ENCODE results near the gene GRAMD1A.
"Not testable (repeated sequence)": the region's sequence is repeated elsewhere in the genome, so short reads cannot be mapped to it uniquely, and the experiment has no call there.

GRAMD1A gene

DNA sequence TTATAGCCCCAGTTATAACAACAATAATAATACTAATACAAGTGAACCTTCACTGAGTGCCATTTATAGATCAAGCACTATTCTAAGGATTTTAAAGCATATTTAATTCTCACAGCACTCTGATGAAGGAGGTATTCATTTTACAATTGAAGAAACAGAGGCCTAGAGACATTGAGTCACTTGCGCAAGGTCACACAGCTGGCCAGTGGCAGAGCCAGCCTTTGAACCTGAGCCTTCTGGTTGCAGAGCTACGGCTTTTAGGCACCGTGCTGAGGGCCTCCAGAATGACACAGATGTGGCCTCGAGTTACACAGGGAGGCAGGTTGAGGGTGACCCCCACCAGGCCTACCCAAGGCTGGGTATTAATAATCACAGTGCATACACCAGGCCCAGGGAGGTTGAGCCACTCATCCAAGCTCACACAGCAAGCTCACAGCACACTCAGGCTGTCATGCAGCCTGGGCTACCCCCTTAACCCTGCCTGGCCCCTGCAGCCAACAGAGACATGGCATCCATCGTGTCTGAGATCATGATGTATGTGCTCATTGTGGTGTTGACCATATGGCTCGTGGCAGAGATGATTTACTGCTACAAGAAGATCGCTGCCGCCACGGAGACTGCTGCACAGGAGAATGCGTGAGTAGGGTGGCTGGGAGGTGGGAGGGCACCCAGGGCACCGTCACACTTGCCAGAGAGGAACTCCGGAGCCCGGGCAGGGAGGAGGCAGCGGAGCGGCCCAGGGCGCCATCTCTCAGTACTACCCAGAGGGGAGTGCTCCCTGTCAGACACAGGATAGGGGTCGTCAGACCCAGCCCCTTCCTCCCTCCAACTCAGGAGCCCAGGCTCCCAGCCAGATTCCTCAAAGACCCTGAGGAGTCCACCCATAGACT, 38.7 kb downstream of the GRAMD1A start:
- no peak for DNase-seq (ENCODE audit: low spot score)

DNA sequence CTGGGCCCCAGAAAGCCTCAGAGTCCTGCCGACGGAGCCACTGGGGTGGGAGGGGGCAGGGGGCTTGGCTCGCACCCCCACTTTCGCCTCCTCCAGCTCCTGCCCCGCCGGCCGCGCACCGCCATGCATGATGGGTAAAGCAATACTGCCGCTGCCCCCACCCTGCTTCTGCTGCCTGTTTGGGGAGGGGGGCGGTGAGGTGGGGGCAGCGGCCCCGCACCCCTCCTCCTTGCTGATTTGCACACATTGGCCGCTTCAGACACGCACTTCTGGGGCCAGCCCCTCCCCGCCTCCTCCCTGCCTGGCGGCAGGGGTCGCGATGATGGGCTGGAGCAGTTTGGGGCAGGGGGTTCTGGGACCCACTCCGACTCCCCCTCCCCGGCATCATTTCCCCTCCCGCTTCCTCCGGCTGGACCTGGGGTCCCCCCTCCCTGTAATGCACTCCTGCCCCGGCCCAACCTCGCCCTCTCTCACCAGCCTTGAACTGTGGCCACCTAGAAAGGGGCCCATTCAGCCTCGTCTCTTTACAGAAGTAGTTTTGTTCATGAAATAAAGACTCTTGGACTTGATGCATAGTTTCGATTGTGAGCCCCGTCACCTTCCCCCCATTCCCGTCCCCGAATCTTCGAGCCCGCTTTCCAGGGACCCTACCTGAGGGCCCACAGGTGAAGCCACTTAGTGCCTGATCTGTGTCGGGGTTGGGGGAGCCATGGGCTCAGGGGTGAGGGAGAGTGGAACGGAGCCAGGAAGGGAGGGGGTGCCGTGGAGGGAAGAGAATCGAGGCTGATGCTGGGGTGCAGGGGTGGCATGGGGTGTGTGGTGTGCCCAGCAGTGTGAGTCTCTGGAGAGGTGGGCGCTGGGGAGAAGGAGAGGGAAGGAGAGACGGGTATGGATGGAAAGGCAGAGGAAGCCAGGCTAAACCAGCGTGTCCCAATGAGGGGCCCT, 40.0 kb downstream of the GRAMD1A start:
- no peak for DNase-seq (ENCODE audit: low spot score)

DNA sequence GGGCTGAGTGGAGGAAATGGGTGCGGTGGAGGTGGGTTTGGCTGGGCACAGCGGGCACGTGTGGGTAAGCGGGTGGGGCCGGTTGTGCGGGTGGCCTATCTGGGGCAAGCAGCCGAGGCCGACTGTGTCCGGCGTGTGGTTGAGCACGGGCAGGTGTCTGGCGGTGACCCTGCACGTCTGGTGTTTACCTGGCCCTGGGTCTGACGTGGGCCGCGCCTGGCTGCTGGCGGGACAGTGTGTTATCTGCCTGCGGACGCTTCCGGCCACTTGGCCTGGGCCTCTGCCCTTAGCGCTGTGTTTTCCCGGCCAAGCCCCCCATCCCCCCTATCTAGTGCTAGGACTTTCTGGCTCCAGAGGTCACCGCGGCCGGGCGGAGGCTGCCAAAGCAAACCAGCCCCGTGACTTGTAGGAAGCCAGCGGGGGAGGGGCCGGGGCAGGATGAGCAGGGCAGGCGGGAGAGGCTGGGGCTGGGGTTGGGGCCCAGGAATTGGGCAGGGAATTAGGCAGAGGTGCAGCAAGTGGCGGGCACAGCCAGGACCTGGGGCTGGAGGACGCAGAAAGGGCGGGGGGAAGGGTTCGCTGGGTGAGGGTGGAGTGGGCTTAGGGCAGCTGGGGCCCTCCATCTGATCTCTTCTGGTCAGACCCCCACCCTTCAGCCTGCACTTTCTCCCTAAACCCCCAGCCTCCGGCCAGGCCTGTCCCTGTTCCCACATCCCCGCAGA, 40.9 kb downstream of the GRAMD1A start:
- peak; percentile 49 for DNase-seq (ENCODE audit: low spot score)

DNA sequence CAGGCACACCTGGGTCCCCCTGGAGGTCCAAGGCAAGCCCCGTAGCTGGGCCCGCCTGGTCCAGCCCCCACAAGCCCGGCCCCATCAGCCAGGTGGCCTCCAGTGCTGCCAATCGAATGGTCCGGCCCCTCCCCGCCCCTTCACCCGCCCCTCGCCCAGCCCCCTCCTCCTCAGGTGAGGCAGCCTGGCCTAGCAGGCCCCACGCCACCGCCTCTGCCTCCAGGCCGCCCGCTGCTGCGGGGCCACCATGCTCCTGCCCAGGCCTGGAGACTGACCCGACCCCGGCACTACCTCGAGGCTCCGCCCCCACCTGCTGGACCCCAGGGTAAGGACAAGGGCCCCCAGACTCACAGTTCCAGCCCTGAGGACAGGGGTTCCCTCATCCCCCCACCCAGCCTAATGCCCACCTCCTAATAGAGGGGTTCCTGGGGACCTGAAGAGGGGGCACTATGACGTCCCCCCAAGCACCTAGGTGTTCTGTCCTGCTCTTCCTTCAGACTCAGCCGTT, 41.5 kb downstream of the GRAMD1A start, which contains the start of gene HPN:
Gene HPN (plus strand): TSS at position 174 of the 508 bp plus-strand sequence. CDS start 786 bp downstream, outside the sequence.
- DNase-seq (ENCODE audit: low spot score), result peak; percentile 28

DNA sequence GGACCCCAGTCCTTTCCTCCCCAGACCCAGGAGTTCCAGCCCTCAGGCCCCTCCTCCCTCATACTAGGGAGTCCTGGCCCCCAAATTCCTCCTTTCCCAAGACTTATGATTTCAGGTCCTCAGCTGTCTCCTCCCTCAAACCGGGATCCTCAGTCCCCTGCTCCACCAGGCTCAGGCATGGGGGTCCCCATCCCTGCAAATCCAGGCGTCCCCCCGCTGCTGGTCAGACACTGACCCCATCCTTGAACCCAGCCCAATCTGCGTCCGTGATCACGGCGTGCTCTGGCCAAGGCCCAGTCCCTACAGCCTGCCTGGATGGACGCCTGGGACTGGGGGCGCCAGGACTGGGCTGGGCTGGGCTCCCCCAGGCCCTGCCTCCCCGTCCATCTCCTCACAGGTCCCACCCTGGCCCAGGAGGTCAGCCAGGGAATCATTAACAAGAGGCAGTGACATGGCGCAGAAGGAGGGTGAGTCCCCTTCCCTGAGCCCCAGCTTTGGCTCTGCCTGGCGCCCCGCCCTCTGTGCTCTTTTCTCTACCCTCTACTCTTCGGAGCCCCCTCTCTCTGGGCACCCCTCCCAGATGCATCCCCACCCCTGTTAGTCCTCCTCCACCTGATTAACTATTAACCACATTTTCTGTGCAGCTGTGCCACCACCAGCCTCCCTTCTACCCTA, 42.1 kb downstream of the GRAMD1A start:
- DNase-seq (ENCODE audit: low spot score), result no peak

DNA sequence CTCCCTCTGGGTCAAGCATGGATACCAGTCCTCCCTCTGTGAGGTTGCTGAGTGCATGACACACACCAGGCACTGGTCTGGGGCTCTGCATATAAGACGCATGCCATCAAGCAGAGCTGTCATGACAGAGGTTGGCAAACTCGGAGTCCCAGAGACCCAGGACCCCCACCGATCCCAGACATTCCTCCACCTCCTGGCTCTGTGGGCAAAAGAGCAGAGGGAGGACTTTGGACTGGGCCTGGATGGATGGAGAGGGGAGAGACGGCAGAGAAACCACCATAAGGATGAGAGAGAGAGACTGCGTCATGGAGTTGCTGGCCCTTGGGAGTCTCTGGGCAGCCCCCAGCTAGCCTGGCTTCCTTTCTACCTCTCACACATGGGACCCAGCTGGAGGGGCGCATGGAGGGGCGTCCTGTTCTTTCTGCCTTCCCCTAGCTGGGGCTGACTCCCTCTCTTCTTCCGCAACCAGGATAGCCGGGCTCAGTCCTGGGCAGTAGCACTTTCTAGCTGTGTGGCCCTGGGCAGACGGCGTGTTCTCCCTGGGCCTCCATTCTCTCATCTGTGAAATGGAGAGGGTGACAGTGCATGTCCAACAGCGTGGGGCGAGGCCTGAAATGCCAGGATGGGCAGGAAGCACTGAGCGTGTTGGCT, 43.0 kb downstream of the GRAMD1A start:
- no peak for DNase-seq (ENCODE audit: low spot score)

DNA sequence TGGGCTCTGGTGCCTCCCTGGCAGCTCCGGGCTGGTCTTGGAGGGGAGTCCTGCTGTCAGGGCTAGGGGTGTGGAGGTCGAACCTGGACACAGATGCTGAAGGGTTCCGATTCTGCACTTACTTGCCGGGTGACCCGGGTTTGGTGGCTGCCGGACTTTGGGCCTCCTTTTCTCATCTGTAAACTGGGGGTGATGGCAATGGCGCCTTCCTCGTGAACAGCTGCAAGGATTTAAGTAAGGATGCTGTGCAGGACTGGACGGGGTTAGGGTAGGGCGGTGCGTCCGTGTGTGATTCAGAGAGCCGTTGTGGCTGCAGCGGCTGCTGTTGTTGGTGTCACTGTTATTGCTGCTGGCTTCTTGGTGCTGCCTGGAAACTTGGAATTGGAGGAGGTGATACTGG, 43.8 kb downstream of the GRAMD1A start:
- DNase-seq (ENCODE audit: low spot score), result peak; percentile 25

DNA sequence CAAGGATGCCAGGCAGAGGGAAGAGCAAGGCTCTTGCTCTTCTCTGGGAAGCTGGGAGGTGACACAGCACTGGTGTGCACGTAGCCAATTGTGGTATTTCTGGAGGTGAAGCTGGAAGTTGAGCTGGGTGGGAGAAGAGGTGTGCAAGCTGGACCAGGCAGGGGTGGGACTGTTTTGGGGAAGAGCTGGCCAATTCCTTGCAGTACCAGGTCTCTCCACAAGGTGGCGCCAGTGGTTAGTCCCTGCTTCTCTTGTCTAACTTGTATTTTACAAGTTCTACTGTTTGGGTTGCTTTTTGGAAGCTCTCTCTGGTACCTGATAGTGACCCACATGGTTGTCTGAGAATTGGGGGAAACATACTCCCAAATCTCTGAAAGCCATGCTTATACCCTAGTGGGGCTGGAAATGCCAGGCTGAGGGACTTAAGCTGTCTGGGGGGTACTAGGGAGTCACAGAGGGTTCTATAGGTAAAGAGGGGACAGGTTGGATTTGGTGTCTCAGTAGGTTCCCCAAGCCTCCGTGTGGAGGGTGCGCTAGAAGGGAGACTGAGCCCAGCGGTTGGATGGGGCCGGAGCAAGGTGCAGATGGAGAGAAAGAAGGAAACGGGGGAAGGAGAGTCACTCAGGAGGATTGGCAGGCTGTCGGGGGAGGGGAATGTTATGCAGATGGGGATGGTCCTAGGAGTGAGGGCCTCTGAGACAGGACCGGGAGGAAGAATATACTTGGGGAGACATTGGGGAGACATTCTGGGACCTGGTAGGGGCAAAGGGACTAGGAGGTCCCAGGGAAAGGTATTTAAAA, 44.4 kb downstream of the GRAMD1A start:
- peak; percentile 56 for DNase-seq (ENCODE audit: low spot score)

DNA sequence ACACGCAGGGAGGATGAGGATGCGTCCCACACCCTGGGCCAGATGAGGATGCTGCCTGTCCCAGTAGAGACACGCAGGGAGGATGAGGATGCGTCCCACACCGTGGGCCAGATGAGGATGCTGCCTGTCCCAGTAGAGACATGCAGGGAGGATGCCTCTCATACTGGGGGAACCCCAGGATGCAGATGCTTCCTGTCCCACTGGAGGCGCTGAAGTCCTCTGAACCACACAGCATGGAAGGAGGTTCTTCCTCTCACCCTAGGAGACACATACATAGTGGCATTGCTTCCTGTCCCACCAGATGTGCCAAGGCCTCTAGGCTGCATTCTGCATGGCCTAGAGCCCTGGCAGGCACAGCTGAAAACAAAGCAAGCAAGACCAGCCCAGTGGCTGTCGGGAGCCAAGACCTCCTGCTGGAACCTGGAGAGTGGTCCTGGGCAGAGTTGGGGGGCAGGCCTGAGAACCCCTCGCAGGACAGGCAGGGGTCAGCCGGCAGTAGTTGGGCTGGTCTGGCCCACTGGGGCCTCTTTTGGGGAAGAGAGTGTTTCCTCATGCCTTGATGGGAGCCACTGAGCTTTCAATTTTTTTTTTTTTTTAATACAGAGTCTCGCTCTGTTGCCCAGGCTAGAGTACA, 45.7 kb downstream of the GRAMD1A start:
- no peak for DNase-seq (ENCODE audit: low spot score)

DNA sequence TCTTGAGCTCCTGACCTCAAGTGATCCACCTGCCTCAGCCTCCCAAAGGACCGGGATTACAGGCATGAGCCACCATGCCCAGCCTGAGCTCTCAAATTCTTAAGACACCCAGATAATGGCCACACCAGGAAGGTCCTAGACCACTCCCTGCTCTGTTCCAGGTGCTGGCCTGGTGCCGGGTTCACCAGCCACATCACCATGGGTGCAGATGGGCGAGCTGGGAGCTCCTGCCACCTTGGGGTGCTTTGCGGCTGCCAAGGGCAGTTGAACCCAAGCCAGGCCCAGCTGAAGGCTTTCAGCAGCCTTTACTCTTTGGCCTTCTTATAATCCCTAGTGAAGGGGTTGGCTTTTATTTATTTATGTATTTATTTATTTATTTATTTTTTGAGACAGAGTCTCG, 46.3 kb downstream of the GRAMD1A start:
- no peak for DNase-seq (ENCODE audit: low spot score)

DNA sequence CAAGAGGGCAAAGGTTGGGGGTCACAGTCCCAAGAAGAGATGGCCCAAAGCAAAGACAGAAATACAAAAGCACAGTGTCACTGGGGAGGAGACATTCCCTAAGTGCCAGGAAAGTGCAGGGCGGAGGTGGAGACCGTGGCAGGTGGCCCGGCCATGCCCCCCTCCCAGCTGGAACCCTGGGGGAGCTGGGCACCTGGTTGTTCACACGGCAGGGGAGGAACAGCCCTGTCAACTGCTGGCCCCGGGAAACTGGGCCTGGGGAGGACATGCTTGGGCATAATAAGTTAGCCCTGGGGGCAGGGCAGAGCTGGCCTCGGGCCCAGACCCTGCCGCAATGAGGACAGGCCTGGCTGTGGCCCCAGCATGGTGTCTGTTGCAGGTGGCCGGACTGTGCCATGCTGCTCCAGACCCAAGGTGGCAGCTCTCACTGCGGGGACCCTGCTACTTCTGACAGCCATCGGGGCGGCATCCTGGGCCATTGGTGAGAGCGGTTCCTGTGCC, 48.8 kb downstream of the GRAMD1A start:
- no peak for DNase-seq (ENCODE audit: low spot score)

DNA sequence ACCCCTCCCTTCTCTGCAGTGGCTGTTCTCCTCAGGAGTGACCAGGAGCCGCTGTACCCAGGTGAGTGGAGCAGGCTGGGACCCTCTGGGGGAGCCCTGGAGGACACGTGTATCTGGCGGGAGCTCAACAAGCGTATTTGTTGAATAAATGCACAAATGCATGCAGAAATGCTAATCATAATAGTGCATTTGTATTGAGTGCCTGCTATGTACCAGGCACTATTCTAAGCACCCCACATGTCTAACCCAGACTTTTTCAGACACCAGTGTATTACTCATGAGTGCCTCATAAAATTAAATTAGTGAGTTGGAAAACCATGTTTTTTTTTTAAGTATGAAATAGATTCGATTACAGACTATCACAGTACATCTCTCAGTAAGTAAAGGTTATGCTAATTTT, 49.3 kb downstream of the GRAMD1A start:
- no peak for DNase-seq (ENCODE audit: low spot score)

DNA sequence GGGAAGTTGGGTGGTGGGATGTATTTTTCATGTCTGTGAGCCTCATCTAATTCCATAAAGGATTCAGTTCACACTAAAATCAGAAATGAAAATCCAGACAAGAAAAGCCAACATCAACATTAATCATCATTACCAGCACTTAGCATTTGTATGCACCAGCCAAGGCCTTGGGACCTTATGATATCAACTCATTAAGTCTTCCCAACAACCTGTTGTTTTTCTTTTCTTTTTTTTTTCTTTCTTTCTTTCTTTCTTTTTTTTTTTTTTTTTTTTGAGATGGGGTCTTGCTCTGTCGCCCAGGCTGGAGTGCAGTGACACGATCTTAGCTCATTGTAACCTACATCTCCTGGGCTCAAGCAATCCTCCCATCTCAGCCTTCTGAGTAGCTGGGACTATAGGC, 50.5 kb downstream of the GRAMD1A start:
- DNase-seq (ENCODE audit: low spot score), result not testable (repeated sequence)

DNA sequence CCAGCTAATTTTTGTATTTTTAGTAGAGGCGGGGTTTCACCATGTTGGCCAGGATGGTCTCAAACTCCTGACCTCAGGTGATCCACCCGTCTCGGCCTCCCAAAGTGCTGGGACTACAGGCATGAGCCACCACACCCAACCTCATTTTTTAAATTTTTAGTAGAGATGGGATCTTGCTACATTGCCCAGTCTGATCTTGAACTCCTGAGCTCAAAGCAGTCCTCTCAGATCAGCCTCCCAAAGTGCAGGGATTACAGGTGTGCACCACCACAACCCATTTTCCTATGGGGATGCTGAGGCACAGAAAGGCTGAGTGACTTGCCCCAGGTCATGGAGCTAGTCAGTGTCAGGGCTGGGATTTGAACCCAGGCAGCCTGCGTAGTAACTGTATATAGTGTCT, 51.1 kb downstream of the GRAMD1A start:
- DNase-seq (ENCODE audit: low spot score), result not testable (repeated sequence)

DNA sequence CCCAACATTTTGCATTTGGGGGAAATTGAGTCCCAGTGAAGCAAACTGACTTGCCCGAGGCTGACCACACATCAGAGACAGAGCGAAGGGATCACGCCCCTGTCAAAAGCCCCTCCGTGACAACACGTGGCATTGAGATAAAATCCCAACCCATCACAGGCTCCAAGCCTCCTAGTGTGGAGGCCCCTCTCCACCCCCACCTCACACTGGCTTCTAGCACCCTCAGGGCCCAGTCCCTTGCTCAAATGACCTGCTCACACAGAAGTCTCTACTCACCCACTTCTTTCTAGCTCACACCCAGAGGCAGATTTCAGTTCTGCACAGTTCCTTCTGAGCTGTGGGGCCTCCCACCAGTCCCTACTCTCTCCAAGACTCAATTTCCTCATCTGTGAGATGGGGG, 51.7 kb downstream of the GRAMD1A start:
- no peak for DNase-seq (ENCODE audit: low spot score)

DNA sequence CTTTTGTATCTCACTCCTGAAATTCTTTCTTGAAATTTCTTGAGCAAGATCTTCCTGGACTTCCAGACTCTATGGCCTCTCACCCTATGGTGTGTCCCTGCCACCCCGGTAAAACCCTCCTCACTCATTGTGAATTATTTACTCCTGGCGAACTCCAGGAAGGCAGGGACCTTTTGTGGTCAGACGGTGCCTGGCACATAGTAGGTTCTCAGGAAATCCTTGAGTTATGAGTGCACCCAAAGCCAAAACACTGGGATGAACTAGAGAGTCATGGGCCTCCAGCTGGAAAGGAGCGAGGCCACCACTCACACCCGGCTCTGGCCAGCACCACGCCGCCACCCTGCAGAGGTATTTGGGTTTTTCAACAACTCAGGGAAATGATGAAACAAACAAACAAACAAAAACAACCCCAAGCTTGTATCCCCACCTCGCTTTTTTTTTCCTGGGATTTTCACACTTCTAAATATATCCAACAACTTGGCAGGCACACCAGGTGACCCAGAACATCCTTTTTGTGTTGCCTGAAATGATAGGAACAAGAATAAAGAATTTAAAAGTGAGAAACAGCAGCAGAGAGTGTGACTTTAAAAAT, 52.6 kb downstream of the GRAMD1A start:
- DNase-seq (ENCODE audit: low spot score), result no peak

DNA sequence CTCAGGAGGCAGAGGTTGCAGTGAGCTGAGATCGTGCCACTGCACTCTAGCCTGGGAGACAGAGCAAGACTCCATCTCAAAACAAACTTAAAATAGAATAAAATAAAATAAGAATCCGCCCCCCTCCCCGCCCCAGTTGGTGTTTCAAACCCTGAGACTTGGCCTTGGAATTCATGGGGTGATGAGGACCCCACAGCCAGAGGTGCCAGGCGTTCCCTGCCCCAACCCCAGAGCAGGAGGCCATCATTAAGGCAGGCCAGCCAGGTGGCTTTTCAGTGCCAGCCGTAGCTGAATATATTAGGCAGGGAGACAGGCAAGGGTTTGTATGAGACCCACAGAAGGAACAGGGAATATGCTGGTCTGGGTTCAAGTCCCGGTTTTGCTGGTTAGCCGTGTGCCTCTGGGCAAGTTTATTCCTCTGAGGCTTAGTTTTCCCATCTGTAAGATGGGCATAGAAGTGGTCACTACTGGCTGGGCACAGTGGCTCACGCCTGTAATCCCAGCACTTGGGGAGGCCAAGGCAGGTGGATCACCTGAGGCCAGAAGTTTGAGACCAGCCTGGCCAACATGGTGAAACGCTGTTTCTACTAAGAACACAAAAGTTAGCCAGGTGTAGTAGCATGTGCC, 53.7 kb downstream of the GRAMD1A start:
- DNase-seq (ENCODE audit: low spot score), result no peak

DNA sequence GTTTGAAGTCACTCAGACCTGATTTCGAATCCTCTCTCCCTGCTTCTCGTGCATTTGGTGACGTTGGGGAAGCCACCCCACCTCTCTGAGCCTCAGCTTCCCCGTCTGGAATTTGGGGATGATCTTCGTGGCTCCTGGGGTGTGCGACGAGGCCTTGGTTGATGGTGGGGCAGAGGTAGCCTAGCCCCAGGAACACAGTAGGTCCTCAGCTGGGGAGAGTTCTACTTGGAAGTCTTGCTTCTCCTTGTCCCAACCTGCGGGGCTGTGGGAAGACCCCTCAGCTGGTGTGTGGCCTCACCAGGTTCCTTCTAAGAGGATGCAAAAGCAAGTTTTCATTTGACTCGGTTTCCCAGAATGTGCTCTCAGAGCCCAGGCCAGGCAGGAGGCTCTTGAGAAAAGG, 54.5 kb downstream of the GRAMD1A start:
- DNase-seq (ENCODE audit: low spot score), result no peak
